Stimulated activated CD8-positive, alpha-beta memory T cell treated with anti-CD3 and anti-CD28 coated beads, Interleukin-12 subunit alpha, Interleukin-12 subunit beta, amount 100 ng/mL, for 4 hours (primary cell): Measurements from ENCODE around the gene LENEP.

Experiments used
- DNase-seq: peaks from one replicate; pipeline ENCODE4 v3.0.0-alpha.2; 2020; ENCODE audit warnings: low read depth

LENEP gene

GRCh38 chr1:154993572-154994268 is at the start of gene LENEP:
LENEP (plus strand) TSS chr1:154993586; CDS start chr1:154993608, 22 bp downstream.
- no peak for DNase-seq

GRCh38 chr1:154943649-154944400 is 49.6 kb upstream of the LENEP start:
- DNase-seq = no peak

GRCh38 chr1:154944401-154945159 is 48.8 kb upstream of the LENEP start:
- no peak for DNase-seq

- no peak for DNase-seq
These were observed 48.0 kb upstream of the LENEP start for GRCh38 chr1:154945160-154945961.

GRCh38 chr1:154945962-154946850 is 47.2 kb upstream of the LENEP start:
- no peak for DNase-seq

GRCh38 chr1:154948079-154948478 is 45.3 kb upstream of the LENEP start:
- DNase-seq = no peak

- no peak for DNase-seq
These were observed 41.3 kb upstream of the LENEP start for GRCh38 chr1:154951901-154952657.

- DNase-seq = no peak
These were observed 40.7 kb upstream of the LENEP start for GRCh38 chr1:154952664-154953063.

GRCh38 chr1:154953611-154954038 is 39.8 kb upstream of the LENEP start:
- no peak for DNase-seq

- no peak for DNase-seq
These were observed 38.8 kb upstream of the LENEP start for GRCh38 chr1:154954541-154954940.

- peak; percentile 56 for DNase-seq
These were observed 38.2 kb upstream of the LENEP start for GRCh38 chr1:154955039-154955717.

GRCh38 chr1:154955718-154956543 is 37.5 kb upstream of the LENEP start, which contains the start of gene PBXIP1:
PBXIP1 (minus strand) TSS chr1:154956099; CDS start chr1:154953721, 2,378 bp downstream.
- DNase-seq = peak; percentile 51

GRCh38 chr1:154956544-154956941 is 36.8 kb upstream of the LENEP start:
- DNase-seq = no peak

- DNase-seq = no peak
These were observed 36.2 kb upstream of the LENEP start for GRCh38 chr1:154957091-154957657.

- DNase-seq = no peak
These were observed 35.4 kb upstream of the LENEP start for GRCh38 chr1:154958036-154958435.

GRCh38 chr1:154958681-154959425 is 34.5 kb upstream of the LENEP start:
- no peak for DNase-seq

GRCh38 chr1:154959426-154959780 is 34.0 kb upstream of the LENEP start:
- no peak for DNase-seq
